GM12801 (cell line): ENCODE data around the gene KLHL13.

Experiments
- TF ChIP-seq, protein P1 (sequence below): IDR thresholded peaks from one replicate; pipeline ENCODE4 v1.5.1; 2011; ENCODE audit warnings: control low read depth; ENCODE audit not compliant: insufficient read length; ENCODE audit errors: extremely low read depth

KLHL13 gene

DNA sequence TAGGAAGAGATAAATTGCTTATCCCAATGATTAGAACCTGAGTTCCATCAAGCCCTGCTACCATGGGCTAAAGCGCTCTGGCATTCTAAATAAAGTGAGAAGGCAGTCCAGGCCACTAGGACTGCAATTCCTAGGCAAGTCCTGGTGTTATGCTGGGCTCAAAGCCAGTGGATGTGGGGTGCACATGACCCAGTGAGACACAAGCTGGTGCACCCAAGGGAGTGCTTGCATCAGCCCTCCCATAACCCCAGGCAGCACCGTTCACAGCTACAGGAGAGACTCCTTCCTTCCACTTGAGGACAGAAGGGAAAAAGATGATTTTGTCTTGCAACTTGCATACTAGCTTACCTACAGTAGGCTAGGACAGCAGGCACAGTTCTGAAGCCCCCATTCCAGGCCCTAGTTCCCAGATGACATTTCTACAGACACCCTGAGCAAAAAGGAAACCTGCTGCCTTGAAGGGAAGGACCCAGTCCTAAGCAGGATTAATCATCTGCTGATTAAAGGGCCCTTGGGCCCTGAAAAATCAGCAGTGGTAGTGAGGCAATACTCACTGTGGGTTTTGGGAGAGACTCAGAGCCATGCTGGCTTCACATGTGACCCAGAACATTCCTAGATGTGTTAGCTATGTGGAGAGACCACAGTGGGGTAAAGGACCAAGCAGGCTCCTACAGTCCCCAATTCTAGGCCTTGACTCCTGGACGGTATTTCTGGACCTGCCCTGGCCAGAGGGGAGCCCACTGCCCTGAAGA is 77.8 kb downstream of the KLHL13 start:
- TF ChIP-seq, protein P1, sequence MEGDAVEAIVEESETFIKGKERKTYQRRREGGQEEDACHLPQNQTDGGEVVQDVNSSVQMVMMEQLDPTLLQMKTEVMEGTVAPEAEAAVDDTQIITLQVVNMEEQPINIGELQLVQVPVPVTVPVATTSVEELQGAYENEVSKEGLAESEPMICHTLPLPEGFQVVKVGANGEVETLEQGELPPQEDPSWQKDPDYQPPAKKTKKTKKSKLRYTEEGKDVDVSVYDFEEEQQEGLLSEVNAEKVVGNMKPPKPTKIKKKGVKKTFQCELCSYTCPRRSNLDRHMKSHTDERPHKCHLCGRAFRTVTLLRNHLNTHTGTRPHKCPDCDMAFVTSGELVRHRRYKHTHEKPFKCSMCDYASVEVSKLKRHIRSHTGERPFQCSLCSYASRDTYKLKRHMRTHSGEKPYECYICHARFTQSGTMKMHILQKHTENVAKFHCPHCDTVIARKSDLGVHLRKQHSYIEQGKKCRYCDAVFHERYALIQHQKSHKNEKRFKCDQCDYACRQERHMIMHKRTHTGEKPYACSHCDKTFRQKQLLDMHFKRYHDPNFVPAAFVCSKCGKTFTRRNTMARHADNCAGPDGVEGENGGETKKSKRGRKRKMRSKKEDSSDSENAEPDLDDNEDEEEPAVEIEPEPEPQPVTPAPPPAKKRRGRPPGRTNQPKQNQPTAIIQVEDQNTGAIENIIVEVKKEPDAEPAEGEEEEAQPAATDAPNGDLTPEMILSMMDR = no peak

DNA sequence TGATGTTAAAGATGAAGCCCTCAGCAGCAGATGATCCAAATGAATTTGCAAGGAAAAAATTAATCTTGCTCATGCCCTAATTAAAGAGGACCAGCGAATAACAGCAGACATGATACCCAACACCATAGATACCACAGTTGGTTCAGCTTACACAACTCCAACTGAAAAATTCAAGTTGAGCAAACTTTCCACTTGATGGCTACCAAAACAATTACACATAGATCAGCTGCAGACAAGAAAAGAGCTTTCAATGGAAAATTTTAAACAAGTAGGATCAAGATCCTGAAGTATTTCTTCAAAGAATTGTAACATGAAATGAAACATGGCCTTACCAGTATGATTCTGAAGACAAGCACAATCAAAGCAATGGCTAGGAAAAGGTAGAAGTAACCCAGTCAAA is 90.0 kb downstream of the KLHL13 start:
- TF ChIP-seq, protein P1 = no peak

DNA sequence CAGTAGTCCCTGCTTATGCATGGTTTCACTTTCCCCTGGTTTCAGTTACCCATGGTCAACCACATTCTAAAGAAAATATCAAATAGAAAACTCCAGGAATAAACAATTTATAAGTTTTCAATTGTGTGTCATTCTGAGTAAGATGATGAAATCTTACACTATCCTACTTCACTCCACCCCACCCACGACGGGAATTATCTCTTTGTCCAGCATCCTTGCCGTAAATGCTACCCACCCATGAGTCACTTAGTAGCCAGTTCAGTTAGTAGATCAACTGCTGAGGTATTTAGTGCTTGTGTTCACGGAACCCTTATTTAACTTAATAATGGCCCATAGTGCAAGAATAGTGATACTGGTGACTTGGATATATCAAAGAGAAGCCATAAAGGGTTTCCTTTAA is 91.4 kb downstream of the KLHL13 start:
- TF ChIP-seq, protein P1 = no peak

DNA sequence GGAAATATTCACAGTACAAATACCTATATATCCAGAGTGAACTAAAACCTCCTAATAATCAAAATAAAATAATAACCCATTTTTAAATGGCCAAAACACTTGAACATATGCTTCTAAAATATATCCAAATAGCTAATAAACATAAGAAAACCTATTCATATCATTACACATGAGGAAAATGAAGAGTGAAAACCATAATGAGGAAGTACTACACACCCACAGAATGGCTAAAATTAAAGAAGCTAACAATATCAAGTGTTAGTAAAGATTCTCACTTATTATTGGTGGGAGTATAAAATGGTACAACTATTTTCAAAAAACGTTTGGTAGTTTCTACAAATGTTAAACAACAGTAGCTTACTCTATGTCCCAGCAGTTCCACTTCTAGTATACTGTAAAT is 92.1 kb downstream of the KLHL13 start:
- TF ChIP-seq, protein P1 = no peak

DNA sequence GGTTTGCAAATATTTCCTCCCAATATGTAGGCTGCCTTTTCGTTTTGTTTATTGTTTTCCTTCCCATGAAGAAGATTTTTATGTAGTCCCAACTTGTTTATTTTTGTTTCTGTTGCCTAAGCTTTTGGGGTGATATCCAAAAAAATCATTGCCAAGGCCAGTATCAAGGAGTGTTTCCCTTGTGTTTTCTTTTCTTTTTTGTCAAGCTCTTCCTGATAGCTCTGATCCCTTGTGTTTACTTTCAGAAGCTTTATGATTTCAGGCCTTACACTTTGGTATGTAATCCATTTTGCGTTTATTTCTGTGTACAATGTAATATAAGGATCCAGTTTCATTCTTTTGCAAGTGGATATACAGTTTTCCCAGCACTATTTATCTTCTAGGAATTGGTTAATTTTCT is 93.9 kb downstream of the KLHL13 start:
- TF ChIP-seq, protein P1 = no peak

DNA sequence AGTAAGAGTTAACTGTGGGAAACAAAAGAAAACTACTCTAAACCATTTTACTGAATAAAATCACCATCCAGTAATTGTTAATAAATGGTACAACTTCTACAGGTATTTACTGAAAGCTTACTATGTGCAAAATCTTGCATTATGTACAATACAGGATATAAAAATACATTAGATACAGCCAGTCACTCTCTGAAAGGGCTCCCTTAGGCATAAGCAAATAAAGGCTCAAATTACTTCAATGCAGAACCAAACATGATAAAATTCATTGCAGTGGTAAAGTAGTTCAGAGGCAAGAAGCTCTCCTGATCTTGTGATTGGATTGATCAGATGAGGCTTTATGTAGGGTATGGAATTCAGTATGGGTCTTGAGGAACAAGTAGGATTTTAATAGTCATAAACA is 100.2 kb downstream of the KLHL13 start:
- TF ChIP-seq, protein P1 = no peak

DNA sequence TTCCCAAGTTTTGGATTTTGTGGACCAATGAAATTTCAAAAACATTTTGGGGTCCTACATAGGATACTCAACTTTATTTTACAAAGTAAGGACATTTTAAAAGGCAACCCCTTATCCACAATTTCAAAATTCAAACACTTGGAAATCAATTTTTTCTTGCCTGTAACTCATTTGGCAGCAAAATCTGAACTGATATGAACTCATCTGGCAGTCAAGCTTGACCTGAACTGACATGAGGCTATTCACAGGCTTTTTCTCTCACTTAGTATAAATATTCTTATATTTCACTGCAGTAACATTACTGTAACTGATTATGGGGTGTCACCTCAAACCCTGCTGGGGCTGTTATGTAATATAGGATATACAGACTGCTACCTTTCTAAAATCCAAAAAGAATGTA is 116.1 kb downstream of the KLHL13 start:
- TF ChIP-seq, protein P1 = no peak

DNA sequence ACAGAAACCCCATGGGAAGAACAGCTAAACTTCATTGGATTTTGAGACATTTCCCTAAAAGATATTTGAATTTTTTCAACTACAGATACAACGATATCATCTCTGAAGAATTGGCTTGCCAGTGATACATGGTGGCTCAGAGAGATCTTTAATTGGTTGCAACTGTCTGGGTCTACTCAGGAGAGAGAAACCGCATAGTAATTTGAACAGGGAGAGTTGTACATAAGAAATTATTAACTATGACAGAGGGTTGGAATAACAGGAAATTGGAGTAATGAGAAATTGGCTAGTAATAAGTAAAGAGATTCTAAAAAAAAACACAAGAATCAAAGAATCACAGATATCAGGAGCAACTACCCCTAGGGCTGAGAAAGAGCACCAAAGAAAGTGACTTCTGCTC is 118.4 kb downstream of the KLHL13 start:
- TF ChIP-seq, protein P1 = no peak
